Fibroblast of mammary gland (primary cell): ENCODE data around the gene SIGLEC10.

ENCODE experiments used
- DNase-seq: peaks from one replicate; pipeline ENCODE4 v3.0.0-alpha.2; 2010; ENCODE audit warnings: low read depth
- H3K4me3 ChIP-seq: 2 replicates; pipeline ENCODE4 v1.5.1; 2011; ENCODE audit warnings: low read depth, mild to moderate bottlenecking, low read length, moderate library complexity; ENCODE audit not compliant: control insufficient read depth
- CTCF ChIP-seq: conservative IDR thresholded peaks from 2 replicates; pipeline ENCODE4 v1.5.1; 2011; ENCODE audit warnings: low read depth, low read length, inconsistent platforms; ENCODE audit not compliant: control insufficient read depth, insufficient read depth

SIGLEC10 gene

DNA sequence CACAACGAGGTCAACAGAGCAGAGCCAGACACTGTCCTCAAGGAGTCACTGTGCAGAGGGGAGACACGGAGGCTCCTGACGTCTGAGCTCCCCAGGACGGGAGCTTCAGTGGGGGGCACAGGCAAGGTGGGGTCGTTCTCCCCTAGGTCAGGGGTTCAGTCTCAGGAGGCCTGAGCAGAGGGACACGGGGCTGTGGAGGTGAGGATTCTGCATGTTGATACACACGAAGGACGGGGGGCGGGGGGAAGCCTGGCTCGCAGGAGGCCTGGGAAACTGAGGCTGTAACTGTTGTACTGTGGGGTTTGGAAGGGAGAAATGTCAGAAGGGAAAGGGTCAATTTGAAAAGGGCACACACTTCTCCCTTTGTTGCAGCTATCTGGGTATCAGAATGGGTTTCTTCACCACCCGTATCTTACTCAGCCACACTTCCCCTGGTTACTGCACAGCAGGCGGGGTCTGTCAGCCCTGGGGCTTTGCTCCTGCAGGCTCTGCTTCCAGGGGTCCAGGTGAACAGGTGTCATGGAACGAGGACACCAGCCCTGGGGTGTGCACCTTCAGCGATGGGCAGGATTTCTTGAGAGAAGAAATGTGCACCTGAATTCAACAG lies 41.6 kb upstream of the SIGLEC10 start:
- no peak overlapping the region for H3K4me3 ChIP-seq
- DNase-seq, result no peak
- no peak for TF ChIP-seq CTCF

DNA sequence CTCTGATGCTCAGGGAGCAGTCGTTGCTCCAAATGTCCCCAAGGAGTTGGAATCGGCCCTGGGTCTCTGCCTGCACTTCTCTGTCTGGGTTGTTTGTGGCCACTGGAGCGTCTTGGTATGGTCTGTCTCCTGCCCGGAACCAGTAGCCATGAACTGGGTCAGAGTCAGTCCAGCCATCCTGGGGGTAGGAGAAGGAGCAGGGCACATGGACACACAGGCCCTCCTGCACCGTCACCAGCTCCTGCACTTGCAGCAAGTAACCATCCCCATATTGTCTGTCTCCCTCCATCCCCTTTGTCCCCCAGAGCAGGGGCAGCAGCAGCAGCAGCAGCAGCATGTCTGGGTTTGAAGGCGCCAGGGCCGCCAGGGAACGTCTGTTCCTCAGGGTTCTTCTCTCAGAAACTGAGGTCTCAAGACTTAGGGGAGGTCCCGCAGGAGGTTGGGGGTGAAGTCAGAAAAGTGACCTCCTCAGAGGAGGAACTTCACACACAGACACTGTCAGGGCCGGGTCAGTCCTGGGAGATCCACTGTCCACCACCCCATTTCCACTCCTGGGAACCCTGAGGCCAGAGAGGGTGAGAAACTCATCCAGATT lies 40.7 kb upstream of the SIGLEC10 start, which contains the start of gene SIGLEC8:
Gene SIGLEC8 (minus strand): TSS at position 404 of the 595 bp plus-strand sequence. CDS start 67 bp downstream, at position 337.
- DNase-seq, result no peak
- TF ChIP-seq CTCF, result no peak
- no peak within 1 kb of the TSS for H3K4me3 ChIP-seq

- no peak overlapping the region for H3K4me3 ChIP-seq
- no peak for TF ChIP-seq CTCF
- no peak for DNase-seq
Measured at GRCh38 chr19:51457351-51458013, 40.0 kb upstream of the SIGLEC10 start.

- TF ChIP-seq CTCF, result no peak
- H3K4me3 ChIP-seq, result no peak overlapping the region
- no peak for DNase-seq
Measured at GRCh38 chr19:51456541-51457290, 39.3 kb upstream of the SIGLEC10 start.

DNA sequence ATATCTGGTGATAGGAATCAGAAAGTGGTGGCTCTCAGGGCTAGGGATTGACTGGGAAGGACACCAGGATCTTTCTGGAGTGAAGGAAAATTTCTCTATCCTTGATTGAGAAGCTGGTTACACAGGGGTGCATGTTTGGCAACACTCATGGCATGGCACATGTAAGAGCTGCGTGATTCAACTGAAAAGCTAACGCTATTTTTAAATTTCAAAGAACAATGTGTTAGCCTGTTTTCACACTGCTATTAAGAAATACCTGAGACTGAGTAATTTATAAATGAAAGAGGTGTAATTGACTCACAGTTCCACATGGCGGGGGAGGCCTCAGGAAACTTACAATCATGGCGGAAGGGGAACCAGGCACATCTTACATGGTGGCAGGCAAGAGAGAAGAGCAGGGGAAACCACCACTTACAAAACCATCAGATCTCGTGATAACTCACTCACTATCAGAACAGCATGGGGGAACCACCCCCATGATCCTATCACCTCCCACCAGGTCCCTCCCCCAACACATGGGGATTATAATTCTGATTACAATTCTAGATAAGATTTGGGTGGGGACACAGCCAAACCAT lies 33.4 kb upstream of the SIGLEC10 start:
- TF ChIP-seq CTCF, result no peak
- H3K4me3 ChIP-seq, result no peak overlapping the region
- no peak for DNase-seq

- TF ChIP-seq CTCF, result no peak
- DNase-seq, result no peak
- no peak overlapping the region for H3K4me3 ChIP-seq
Measured at GRCh38 chr19:51448411-51449016, 31.1 kb upstream of the SIGLEC10 start.
